K562 (cell line): ENCODE data around the gene DLGAP1. TPM values are rescaled to one million over a fixed set of nuclear protein-coding genes. Genes with fewer than 3 reads are reported as not detected.

ENCODE experiments used
- LCOR ChIP-seq: sonication (generic); formaldehyde crosslinking; IDR thresholded peaks from 2 replicates; pipeline ENCODE4 v1.8.0; 2022; ENCODE audit warnings: mild to moderate bottlenecking, missing genetic modification reagents
- MYNN ChIP-seq, 2 experiments: sonication (generic); formaldehyde crosslinking in 1 of 2; IDR thresholded peaks; 2 replicates each; pipeline versions ENCODE4 v1.5.0 to v1.6.1; 2016 to 2020; ENCODE audit warnings: antibody characterized with exemption in 1 of 2, missing genetic modification reagents in 1 of 2
- SMARCA4 ChIP-seq: fragments of 450-650 bp; IDR thresholded peaks from 2 replicates; pipeline ENCODE4 v1.6.1; 2016
- ZNF121 ChIP-seq: sonication (generic); formaldehyde crosslinking; conservative IDR thresholded peaks from 2 replicates; pipeline ENCODE4 v1.8.0; 2022; ENCODE audit warnings: missing genetic modification reagents
- ZNF311 ChIP-seq: fragments of 250-450 bp; sonication (Bioruptor Pico); IDR thresholded peaks from 2 replicates; pipeline ENCODE4 v1.4.0; 2020; ENCODE audit warnings: mild to moderate bottlenecking, moderate library complexity
- polyA plus RNA-seq, 8 experiments: library from polyadenylated mRNA; depleted of rRNA in 4 of 8; stranded (reverse) in 5 of 8; unstranded in 3 of 8; fragments of >200 nt; fragmentation: Nextera tagmentation in 2 of 8; fragmentation: Illumina TruSeq in 1 of 8; extraction: Ambion mirVana in 2 of 8; extraction: Trizol in 1 of 8; gene quantifications; 2 replicates each; pipeline versions ENCODE4 v1.2.1 to v1.2.3, GENCODE V29; 2011 to 2014; ENCODE audit warnings: inconsistent platforms in 1 of 8, missing spikeins in 1 of 8
- total RNA-seq, 7 experiments: library from RNA; depleted of rRNA in 6 of 7; stranded (reverse); fragments of >200 nt in 6 of 7; fragmentation: Illumina TruSeq in 2 of 7; extraction: Trizol in 2 of 7; gene quantifications; 2 replicates each; pipeline versions ENCODE4 v1.2.1 to v1.2.3, GENCODE V29; 2011 to 2021; ENCODE audit warnings: low replicate concordance in 1 of 7
- TF ChIP-seq, protein P1 (sequence below), 2 experiments: fragments of 450-650 bp; IDR thresholded peaks; 2 replicates each; pipeline ENCODE4 v1.6.1; 2016; ENCODE audit warnings: mild to moderate bottlenecking in 2 of 2, borderline replicate concordance in 1 of 2, low read depth in 1 of 2, moderate library complexity in 1 of 2
- TF ChIP-seq, protein P2 (sequence below): IDR thresholded peaks from 3 replicates; pipeline ENCODE4 v1.6.1; 2011; ENCODE audit warnings: borderline replicate concordance, mild to moderate bottlenecking; ENCODE audit not compliant: insufficient read length, insufficient read depth
- TF ChIP-seq, protein P3 (sequence below): fragments of 250-450 bp; sonication (Bioruptor Pico); IDR thresholded peaks from 2 replicates; pipeline ENCODE4 v1.8.0; 2022; ENCODE audit warnings: moderate library complexity, mild to moderate bottlenecking, inconsistent platforms
- TF ChIP-seq, protein P4 (sequence below), 2 experiments: fragments of 450-650 bp in 1 of 2; IDR thresholded peaks; 2 replicates each; pipeline ENCODE4 v1.6.1; 2011 to 2017; ENCODE audit warnings: low read depth in 2 of 2, antibody characterized with exemption in 1 of 2, borderline replicate concordance in 1 of 2, low read length in 1 of 2, mild to moderate bottlenecking in 1 of 2, mixed read lengths in 1 of 2; ENCODE audit not compliant: control insufficient read depth in 1 of 2

Gene DLGAP1
- total and polyA plus RNA-seq, 9 of the 15 experiments (the other 6 are each of a cell fraction or from before 2014, with no cell fraction given): 0.04 to 0.22 (median 0.08) TPM

DNA sequence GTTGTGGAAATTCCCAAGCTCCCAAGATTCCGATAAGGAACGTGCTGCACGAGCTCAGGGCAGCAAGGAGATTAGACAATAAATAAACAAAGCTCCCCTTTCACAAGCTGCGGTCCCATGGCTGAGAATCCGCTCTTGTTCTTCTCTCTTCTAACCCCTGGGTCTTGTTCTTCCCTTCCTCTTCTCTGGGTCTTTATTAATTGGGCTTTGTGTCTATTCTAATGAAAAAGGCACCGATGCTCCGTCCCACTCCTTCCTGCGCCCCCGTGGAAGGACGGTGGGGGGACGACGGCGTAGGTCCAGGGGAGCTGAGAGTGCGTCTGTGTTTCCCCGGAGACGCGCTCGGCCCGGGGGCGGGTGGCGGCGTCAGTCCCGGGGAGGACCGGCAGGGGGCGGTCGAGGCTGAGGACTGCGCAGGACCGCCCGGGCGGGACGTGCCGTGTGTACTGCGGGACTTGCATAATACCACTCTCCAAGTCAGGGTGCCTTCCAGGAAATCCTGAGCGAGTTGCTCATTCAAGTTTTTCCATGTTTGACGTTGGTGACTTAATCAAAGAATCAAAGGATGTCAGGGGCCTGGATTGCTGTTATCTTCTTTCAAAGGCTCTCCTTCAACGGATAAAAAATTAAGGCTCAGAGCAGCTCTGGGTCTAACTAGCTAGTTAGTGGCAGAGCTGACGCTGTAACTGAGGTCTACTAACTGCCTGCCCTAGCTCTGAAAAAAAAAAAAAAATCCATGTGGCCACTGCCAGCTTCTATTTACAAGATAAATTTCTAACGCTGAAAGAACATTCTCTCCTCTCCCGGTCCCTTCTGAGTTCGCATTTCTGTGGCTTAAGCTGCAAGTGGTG, 683.8 kb downstream of the DLGAP1 start (continued):
- TF ChIP-seq ZNF311 (CRISPR knock-in tag) (no peak), SMARCA4 (0 out of 2 replicates have a peak, but pooled peaks have one; percentile 12), ZNF121 (CRISPR knock-in tag) (no peak), MYNN (IDR thresholded peaks at IDR 0.05) (no peak), MYNN (CRISPR knock-in tag; IDR thresholded peaks at IDR 0.05) (no peak), LCOR (CRISPR knock-in tag) (no peak)
- TF ChIP-seq, protein P1, sequence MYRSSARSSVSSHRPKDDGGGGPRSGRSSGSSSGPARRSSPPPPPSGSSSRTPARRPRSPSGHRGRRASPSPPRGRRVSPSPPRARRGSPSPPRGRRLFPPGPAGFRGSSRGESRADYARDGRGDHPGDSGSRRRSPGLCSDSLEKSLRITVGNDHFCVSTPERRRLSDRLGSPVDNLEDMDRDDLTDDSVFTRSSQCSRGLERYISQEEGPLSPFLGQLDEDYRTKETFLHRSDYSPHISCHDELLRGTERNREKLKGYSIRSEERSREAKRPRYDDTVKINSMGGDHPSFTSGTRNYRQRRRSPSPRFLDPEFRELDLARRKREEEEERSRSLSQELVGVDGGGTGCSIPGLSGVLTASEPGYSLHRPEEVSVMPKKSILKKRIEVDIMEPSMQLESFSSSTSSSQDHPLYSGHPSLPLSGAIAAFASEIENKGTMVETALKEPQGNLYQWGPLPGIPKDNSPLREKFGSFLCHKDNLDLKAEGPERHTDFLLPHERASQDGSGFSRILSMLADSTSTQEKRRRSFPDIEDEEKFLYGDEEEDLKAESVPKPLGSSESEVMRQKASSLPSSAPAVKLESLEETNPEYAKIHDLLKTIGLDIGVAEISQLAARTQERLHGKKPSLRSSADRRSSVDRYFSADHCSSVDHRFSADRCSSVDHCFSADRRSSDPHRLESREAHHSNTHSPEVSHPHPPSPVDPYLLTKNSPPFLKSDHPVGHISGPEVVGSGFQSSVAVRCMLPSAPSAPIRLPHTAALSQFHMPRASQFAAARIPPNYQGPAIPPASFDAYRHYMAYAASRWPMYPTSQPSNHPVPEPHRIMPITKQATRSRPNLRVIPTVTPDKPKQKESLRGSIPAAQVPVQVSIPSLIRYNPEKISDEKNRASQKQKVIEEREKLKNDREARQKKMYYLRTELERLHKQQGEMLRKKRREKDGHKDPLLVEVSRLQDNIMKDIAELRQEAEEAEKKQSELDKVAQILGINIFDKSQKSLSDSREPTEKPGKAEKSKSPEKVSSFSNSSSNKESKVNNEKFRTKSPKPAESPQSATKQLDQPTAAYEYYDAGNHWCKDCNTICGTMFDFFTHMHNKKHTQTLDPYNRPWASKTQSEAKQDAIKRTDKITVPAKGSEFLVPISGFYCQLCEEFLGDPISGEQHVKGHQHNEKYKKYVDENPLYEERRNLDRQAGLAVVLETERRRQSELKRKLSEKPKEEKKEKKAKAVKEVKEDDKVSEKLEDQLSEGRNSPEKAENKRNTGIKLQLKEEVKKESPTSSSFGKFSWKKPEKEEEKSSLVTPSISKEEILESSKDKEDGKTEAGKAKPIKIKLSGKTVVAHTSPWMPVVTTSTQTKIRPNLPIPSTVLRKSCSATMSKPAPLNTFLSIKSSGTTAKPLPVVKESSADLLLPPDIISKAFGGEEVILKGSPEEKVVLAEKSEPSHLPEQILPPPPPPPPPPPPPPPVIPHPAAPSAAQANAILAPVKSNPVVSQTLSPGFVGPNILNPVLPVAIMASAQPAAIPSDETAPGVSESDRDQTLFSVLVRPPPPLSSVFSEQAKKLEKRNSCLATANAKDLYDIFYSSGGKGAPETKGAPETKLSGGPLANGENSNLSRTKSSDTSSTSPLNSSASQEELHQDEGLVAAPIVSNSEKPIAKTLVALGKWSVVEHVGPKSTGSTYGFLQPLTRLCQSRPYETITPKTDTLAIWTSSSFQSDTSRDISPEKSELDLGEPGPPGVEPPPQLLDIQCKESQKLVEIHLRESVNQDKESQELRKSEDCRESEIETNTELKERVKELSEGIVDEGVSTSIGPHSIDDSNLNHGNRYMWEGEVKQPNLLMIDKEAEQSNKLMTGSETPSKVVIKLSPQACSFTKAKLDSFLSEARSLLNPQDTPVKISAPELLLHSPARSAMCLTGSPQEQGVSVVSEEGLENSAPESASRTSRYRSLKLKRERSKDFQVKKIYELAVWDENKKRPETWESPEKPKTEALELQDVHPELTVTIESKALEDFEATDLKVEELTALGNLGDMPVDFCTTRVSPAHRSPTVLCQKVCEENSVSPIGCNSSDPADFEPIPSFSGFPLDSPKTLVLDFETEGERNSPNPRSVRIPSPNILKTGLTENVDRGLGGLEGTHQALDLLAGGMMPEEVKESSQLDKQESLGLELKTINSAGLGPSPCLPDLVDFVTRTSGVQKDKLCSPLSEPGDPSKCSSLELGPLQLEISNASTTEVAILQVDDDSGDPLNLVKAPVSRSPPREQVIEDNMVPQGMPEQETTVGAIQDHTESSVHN (IDR thresholded peaks at IDR 0.05; ENCODE audit: borderline replicate concordance in 1 of 2, low read depth in 1 of 2): no peak
- TF ChIP-seq, protein P2, sequence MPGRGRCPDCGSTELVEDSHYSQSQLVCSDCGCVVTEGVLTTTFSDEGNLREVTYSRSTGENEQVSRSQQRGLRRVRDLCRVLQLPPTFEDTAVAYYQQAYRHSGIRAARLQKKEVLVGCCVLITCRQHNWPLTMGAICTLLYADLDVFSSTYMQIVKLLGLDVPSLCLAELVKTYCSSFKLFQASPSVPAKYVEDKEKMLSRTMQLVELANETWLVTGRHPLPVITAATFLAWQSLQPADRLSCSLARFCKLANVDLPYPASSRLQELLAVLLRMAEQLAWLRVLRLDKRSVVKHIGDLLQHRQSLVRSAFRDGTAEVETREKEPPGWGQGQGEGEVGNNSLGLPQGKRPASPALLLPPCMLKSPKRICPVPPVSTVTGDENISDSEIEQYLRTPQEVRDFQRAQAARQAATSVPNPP: no peak
- TF ChIP-seq, protein P3, sequence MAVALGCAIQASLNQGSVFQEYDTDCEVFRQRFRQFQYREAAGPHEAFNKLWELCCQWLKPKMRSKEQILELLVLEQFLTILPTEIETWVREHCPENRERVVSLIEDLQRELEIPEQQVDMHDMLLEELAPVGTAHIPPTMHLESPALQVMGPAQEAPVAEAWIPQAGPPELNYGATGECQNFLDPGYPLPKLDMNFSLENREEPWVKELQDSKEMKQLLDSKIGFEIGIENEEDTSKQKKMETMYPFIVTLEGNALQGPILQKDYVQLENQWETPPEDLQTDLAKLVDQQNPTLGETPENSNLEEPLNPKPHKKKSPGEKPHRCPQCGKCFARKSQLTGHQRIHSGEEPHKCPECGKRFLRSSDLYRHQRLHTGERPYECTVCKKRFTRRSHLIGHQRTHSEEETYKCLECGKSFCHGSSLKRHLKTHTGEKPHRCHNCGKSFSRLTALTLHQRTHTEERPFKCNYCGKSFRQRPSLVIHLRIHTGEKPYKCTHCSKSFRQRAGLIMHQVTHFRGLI (CRISPR knock-in tag): no peak
- TF ChIP-seq, protein P4, sequence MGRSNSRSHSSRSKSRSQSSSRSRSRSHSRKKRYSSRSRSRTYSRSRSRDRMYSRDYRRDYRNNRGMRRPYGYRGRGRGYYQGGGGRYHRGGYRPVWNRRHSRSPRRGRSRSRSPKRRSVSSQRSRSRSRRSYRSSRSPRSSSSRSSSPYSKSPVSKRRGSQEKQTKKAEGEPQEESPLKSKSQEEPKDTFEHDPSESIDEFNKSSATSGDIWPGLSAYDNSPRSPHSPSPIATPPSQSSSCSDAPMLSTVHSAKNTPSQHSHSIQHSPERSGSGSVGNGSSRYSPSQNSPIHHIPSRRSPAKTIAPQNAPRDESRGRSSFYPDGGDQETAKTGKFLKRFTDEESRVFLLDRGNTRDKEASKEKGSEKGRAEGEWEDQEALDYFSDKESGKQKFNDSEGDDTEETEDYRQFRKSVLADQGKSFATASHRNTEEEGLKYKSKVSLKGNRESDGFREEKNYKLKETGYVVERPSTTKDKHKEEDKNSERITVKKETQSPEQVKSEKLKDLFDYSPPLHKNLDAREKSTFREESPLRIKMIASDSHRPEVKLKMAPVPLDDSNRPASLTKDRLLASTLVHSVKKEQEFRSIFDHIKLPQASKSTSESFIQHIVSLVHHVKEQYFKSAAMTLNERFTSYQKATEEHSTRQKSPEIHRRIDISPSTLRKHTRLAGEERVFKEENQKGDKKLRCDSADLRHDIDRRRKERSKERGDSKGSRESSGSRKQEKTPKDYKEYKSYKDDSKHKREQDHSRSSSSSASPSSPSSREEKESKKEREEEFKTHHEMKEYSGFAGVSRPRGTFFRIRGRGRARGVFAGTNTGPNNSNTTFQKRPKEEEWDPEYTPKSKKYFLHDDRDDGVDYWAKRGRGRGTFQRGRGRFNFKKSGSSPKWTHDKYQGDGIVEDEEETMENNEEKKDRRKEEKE (IDR thresholded peaks at IDR 0.05; ENCODE audit: borderline replicate concordance in 1 of 2, control insufficient read depth in 1 of 2, low read depth in 2 of 2, low read length in 1 of 2): no peak
